GM19043 (cell line): ENCODE data around the gene PTGDS.

Experiments
- ATAC-seq: cut with Tn5 transposase; IDR thresholded peaks from one replicate; pipeline ENCODE4 v1.9.1; 2021; ENCODE audit warnings: low read depth; ENCODE audit not compliant: unreplicated experiment

The PTGDS gene

GRCh38 chr9:136957461-136957860, 19.8 kb upstream of the PTGDS start:
- ATAC-seq, result no peak

GRCh38 chr9:136957901-136958300, 19.4 kb upstream of the PTGDS start:
- ATAC-seq, result no peak

DNA sequence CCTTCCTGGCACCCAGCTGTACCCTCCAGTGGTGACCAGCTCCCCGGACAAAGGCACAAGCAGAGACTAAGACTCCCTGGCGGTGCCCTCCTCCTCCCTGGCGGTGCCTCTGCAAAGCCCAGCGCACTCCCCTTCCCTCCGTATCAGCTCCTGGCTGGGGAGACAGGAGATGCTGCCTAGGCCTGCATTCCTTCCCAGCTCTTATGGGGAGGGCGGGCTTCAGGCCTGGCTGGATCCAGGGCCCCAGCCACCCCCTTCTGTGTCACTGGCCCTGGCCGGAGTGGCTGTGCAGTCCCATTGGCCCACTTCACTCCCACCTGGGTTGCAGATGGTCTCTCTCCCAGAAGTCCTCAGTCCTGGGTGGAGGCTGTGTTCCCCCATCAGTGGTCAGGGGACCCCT, 18.8 kb upstream of the PTGDS start:
- ATAC-seq, result no peak

DNA sequence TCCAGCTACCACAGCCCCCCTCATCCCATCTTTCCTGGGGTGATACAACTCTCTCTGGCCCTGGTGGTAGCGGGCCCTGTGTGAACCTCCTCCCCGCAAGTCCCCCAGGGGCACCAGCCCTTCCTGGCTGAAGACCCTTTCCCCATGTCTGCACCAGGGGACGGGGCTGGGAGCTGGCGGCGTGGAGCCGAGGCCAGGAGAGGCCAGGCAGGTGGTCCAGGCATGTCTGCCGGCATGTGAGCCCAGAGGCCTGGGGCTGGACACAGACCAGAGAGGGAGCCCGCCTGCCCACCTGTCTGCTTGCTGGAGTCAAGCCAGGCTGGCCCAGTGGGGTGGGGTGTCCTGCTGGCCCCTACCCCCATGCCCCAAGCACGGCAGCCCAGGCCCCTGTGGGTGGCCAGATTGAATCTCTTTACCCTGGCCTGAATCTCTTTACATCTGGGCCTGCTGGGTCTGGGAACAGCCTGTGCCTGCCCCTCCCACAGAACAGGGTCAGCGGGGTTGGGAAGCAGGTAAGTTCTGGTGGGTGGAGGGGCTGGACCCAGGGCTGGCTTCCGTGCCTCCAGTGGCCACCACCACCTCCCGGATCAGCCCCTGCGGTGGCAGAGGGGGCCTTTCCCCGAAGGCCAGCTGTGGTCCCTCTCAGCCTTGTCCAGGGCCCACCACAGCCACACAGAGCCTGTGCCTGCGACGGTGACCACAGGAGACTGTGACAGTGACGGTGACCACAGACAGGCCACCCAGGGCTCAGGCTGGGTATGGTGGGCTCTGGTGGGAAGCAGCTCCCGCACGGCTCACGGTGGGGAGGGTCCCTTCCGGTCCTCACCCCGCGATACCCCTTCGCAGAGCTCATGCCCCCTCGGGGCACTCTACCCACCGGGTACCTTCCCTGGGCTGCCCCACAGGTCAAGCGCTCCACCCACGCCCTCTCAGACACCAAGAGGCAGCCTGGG, 18.1 kb upstream of the PTGDS start:
- ATAC-seq, result no peak

DNA sequence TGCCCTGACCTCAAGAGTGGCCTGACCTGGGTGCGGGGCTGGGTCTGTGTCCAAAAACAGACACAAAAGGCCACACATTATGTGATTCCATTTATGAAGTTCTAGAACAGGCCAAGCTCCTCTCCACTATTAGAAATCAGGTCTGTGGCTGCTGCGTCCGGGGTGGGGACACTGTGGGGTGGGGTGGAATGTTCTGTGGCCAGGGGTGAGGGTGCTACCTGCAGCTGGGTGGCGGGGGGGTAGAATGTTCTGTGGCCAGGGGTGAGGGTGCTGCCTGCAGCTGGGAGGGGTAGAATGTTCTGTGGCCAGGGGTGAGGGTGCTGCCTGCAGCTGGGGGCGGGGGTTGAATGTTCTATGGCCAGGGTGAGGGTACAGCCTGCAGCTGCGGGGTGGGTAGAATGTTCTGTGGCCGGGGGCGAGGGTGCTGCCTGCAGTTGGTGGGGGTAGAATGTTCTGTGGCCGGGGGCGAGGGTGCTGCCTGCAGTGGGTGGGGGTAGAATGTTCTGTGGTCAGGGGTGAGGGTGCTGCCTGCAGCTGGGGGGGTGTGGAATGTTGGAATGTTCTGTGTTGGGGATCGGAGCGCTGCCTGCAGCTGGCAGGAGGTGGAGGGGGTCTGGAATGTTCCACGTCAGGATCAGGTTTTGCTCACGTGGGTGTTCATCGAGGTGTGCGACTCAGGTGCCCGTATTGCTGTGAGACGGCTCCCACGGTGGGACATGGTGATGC, 16.9 kb upstream of the PTGDS start:
- ATAC-seq, result no peak

DNA sequence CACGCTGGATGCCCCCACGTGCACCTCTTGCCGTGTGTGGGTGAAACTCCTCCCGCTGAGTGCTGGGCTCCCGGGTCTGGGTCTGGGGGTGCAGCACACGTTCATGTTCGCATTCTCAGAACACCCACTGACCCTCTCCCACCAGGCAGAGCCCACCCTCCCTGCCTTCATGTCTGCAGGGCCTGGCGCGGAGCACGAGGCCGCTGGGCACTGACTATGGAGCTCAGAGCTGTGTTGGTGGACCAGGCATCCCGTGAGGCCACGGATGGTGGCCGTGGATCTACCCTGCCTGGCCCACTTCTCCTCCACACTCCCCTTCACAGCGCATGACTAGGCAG, 16.4 kb upstream of the PTGDS start:
- no peak for ATAC-seq

DNA sequence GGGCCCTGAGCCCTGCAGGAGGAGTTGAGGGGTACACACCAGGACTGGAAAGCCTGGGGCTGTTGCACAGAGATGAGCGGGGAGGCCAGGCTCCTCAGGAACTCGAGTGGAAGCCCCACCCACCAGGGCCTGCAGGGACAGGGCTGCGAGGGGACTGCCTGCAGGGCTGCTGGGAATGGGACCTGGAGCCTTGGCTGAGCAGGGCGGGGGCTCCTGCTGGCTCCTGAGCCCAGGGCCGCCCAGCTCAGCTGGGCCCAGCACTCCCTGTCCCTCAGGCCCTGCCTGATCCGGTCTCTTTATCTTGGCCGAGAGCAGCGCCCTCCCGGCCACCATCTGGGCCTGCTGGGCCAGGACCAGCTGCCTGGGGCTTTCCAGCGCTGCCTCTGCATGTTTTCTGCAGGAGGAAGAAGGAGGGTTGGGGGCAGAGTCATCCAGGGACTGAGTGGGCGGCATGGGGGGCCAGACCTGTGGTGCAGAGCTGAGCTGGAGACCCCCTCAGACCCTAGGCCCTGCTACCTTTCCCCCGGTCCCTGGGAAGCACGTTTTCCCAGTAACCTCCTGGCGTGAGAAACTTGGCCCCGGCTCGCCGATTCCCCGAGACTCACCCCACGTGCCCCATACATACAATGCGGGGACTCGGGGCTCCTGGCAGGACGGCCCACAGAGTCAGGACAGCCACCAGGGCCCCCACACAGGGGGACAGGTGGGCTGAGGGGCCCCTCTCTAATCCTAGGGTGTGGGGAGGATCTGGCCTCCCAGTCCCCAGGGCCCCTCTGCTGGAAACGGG, 15.8 kb upstream of the PTGDS start:
- no peak for ATAC-seq

DNA sequence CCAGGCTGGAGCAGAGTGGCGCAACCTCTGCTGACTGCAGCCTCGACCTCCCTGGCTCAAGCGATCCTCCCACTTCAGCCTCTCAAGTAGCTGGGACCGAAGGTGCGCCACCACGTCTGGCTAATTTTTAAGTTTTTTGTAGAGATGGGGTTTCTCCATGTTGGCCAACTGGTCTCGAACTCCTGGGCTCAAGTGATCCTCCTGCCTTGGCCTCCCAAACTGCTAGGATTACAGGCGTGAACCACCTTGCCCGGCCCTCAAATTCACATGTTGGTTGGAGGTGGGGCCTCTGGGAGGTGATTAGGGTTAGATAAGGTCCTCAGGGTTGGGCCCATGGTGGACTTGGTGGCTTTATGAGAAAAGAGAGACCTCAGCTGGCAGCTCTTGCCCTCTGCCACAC, 15.1 kb upstream of the PTGDS start:
- ATAC-seq, result no peak

GRCh38 chr9:136962701-136963248, 14.5 kb upstream of the PTGDS start:
- no peak for ATAC-seq

DNA sequence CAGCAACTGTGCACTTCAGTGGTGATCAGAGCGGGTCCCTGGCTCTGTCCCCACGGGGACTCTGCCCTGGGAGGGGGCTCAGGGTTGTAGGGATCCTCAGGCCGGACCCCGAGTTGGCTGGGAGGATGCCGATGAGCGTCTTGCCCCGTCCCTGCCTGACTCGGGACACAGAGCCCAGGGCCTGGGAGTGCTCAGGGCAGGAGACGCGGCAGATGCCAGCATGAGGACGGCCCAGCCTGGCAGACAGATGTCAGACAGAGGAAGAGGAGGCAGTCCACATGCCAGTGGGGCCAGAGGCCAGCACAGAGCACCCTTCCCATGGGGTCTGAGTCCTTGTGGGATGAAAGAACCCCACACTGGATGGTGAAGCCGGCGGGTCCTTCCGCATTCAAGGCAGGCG, 14.0 kb upstream of the PTGDS start:
- no peak for ATAC-seq

- ATAC-seq, result no peak
These were observed 13.6 kb upstream of the PTGDS start for GRCh38 chr9:136963751-136964150.

DNA sequence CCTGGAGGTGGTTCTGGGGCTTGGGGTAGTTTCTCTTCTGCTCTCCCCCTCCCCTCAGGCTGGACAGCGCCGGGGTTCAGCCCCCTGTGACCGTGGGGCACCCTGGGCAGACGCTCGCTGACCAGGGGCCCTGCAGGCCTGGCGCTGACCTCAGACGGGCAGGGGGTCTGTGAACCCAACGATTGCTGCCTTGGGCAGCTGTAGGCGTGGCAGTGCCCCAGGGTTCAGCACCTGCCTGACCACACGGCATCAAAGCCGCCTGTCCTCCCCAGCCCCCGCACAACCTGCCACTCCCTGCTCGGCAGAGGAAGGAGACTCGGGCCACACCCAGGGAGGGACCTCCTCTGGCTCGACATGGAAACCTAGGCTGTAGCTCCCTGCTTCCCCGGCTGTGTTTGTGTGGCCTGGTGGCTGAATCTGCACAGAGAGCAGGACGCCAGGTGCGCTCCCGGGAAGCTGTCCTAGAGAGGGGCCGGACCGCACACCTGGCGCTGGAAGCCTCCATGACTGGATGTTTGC, 13.1 kb upstream of the PTGDS start:
- ATAC-seq, result no peak

DNA sequence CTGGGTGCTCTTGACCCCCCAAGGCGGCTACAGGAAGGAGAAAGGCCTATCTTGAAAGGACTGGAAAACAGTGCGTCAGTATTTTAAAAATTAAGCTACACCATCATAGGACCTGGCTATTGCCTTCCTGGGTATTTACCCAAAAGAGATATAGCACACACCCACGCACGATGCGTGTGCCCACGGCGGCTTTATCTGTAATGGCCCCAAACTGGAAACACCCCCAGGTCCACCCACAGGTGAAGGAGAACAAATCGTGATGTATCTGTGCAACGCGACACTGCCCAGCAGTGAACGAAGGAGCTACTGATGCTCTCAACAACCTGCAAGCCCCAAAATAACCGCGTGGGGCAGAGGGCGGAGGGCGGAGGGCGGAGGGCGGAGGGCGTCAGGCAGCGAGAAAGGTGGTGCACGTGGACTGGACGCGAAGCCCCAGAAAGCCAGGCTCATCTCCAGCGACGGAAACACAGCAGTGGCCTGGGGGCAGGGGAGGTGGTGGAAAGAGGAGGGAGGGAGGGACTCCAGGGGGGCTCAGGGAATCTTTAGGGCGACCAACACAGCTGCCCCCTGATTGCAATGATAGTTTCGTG, 12.4 kb upstream of the PTGDS start:
- no peak for ATAC-seq

- ATAC-seq, result no peak
These were observed 11.4 kb upstream of the PTGDS start for GRCh38 chr9:136965771-136966484.

DNA sequence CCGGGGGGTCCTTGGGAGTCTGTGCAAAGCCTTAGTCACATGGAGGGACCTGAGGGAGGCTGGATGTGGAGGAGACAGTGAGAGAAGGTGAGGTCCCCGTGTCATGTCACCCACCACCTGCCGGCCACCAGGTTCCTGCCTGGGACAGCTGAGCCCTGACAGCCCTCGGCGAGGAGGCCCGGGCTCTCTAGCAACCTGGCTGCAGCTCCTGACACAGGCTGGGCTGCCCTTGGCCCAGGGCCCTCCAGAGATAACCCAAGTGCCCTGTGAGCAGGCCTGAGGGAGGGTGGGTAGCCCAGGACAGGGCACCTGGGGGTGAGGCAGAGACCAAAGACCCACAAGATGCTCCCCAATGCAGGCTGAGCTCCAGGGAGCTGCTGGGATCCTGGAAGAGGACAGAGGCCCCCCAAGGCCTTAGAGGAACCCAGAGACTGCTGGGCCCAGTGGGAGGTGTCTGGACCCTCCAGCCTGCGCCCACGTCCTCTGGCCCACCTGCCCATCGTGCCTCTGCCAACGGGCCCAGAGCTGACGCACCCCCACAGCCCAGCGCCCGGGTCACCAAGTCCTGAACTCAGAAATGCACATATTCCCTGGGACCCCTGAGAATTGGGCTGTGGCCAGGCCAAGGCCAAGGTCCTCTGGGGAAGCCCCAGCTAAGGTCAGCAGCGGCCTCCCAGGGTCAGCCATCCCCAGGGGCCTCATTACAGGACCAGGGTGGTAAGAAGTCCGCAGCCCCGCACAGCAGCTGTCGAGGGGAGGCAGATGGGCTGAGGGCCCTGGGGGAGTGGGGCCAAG, 8.8 kb upstream of the PTGDS start:
- ATAC-seq, result no peak

- ATAC-seq, result no peak
These were observed 8.2 kb upstream of the PTGDS start for GRCh38 chr9:136969150-136969549.

- no peak for ATAC-seq
These were observed 7.5 kb upstream of the PTGDS start for GRCh38 chr9:136969774-136970173.

DNA sequence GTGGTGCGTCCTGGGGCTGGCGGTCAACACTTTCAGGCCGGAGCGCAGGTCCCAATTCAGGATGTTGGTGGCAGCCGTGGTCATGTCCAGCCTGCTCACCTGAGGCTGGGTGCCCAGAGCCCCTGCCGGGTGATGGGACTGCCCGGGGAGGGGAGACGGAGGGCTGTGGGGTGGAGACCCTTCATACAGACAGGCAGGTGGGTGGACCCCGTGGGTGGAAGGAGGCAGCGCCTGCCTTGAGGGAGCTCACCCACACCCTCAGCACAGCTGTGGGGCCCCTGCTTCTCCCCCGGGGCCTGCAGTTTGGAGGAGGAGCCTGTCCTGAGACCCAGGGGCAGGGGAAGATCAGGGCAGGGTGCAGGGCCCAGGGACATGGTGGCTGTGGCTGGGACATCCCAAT, 6.9 kb upstream of the PTGDS start:
- no peak for ATAC-seq

GRCh38 chr9:136971746-136972145, 5.6 kb upstream of the PTGDS start:
- ATAC-seq, result no peak
